ENCODE results near the gene C17orf78. TPM values are rescaled to one million over a fixed set of nuclear protein-coding genes. Genes with fewer than 3 reads are reported as not detected.

Gene C17orf78
- total and polyA plus RNA-seq, 2 of the 13 experiments (the other 11 are each of a cell fraction or from before 2014, with no cell fraction given): not detected

- TF ChIP-seq DMTF1 (CRISPR knock-in tag; IDR thresholded peaks at IDR 0.05): no peak
- no peak for TF ChIP-seq RFX3 (CRISPR knock-in tag; IDR thresholded peaks at IDR 0.05)
- no peak for TF ChIP-seq ZHX1 (CRISPR knock-in tag; IDR thresholded peaks at IDR 0.05; ENCODE audit: low read depth)
- peak; percentile 54; the same call in 1 of the 2 replicates for TF ChIP-seq ZNF512 (CRISPR knock-in tag; IDR thresholded peaks at IDR 0.05)
- TF ChIP-seq MTF1 (CRISPR knock-in tag; IDR thresholded peaks at IDR 0.05): no peak
- no peak for TF ChIP-seq IKZF1 (IDR thresholded peaks at IDR 0.05)
- TF ChIP-seq DMAP1 (CRISPR knock-in tag; IDR thresholded peaks at IDR 0.05): peak; percentile 85; the same call in 1 of the 2 replicates
- TF ChIP-seq NFKBIZ (CRISPR knock-in tag; IDR thresholded peaks at IDR 0.05): no peak
- 0 out of 4 replicates have a peak, but pooled peaks of 1 of the 2 experiments have one; percentile 24 for TF ChIP-seq EP300 (IDR thresholded peaks at IDR 0.05; ENCODE audit: low read depth in 2 of 2, low read length in 2 of 2)
- TF ChIP-seq EP300 (CRISPR knock-in tag; IDR thresholded peaks at IDR 0.05; ENCODE audit: borderline replicate concordance): no peak
- TF ChIP-seq CENPBD1 (CRISPR knock-in tag; IDR thresholded peaks at IDR 0.05; ENCODE audit: borderline replicate concordance, low read depth): 0 out of 2 replicates have a peak, but pooled peaks have one; percentile 26
- TF ChIP-seq RAD21 (CRISPR knock-in tag; IDR thresholded peaks at IDR 0.05): peak; percentile 34; the same call in 1 of the 2 replicates
- TF ChIP-seq HMGXB3 (CRISPR knock-in tag; IDR thresholded peaks at IDR 0.05; ENCODE audit: borderline replicate concordance): no peak
- no peak for TF ChIP-seq ZNF354B (CRISPR knock-in tag; IDR thresholded peaks at IDR 0.05)
- TF ChIP-seq ZNF563 (CRISPR knock-in tag; IDR thresholded peaks at IDR 0.05): peak; percentile 68; the same call in 1 of the 2 replicates
Observed at GRCh38 chr17:37406635-37407461, 31.1 kb downstream of the C17orf78 start, which contains the start of the genes ACACA and TADA2A (continued).
